H1 (cell line): ENCODE results near the gene ARMS2. TPM values are rescaled to one million over a fixed set of nuclear protein-coding genes. Genes with fewer than 3 reads are reported as not detected.

Source experiments
- CTCF ChIA-PET: fragments of 300-600 bp; sonication (Branson Sonifier 250); formaldehyde crosslinking; loops from one replicate; lab custom pipeline; 2021; ENCODE audit not compliant: partially characterized antibody; lab: Charles Lee
- POLR2A ChIA-PET: fragments of 300-600 bp; sonication (Branson Sonifier 250); formaldehyde crosslinking; loops from one replicate; lab custom pipeline; 2021; ENCODE audit warnings: inconsistent platforms; ENCODE audit not compliant: partially characterized antibody; lab: Charles Lee
- DNase-seq, 2 experiments: peaks; one replicate each; pipeline versions ENCODE4 v3.0.0 to v3.0.0-alpha.2; 2010 to 2022; ENCODE audit warnings: low spot score in 2 of 2, low read depth in 1 of 2, mixed read lengths in 1 of 2
- FAIRE-seq: peaks from 2 replicates; lab custom pipeline; 2011; peaks lifted over from hg19 to GRCh38; lab: Jason Lieb, UNC
- H2AFZ ChIP-seq: 2 replicates; pipeline ENCODE4 v1.8.1; 2012; ENCODE audit warnings: low read length, inconsistent platforms
- H2AK5ac ChIP-seq: 2 replicates; pipeline ENCODE4 v1.6.1; 2013; ENCODE audit warnings: low read depth, low read length
- H2BK120ac ChIP-seq: replicated peaks from 2 replicates; pipeline ENCODE3; 2013; ENCODE audit warnings: low read depth, low read length, inconsistent platforms
- H2BK12ac ChIP-seq: 2 replicates; pipeline ENCODE4 v1.6.1; 2013; ENCODE audit warnings: low read depth, low read length
- H2BK15ac ChIP-seq: 2 replicates; pipeline ENCODE4 v1.6.1; 2013; ENCODE audit warnings: low read length
- H2BK20ac ChIP-seq: 2 replicates; pipeline ENCODE4 v1.6.1; 2013; ENCODE audit warnings: low read length
- H2BK5ac ChIP-seq: 2 replicates; pipeline ENCODE4 v1.6.1; 2013; ENCODE audit warnings: low read depth, low read length
- H3K14ac ChIP-seq: 2 replicates; pipeline ENCODE4 v1.6.1; 2013; ENCODE audit warnings: inconsistent platforms; ENCODE audit not compliant: insufficient read length
- H3K18ac ChIP-seq: 2 replicates; pipeline ENCODE4 v1.6.1; 2013; ENCODE audit warnings: low read length; ENCODE audit errors: extremely low read depth
- H3K23ac ChIP-seq: 2 replicates; pipeline ENCODE4 v1.6.1; 2013; ENCODE audit warnings: inconsistent platforms; ENCODE audit not compliant: insufficient read length
- H3K23me2 ChIP-seq: 2 replicates; pipeline ENCODE4 v1.6.1; 2013; ENCODE audit warnings: low read depth, low read length
- H3K27ac ChIP-seq: 2 replicates; pipeline ENCODE4 v1.6.1; 2011; ENCODE audit warnings: low read depth, low read length, inconsistent platforms
- H3K27me3 ChIP-seq, 4 experiments: replicated peaks in 1 of 4; 1 replicate in 1 of 4; 2 replicates in 3 of 4; pipeline versions ENCODE4 v1.6.1 to v1.8.1; 2011 to 2013; ENCODE audit warnings: low read length in 3 of 4, mild to moderate bottlenecking in 3 of 4, inconsistent platforms in 2 of 4, mixed read lengths in 2 of 4, moderate library complexity in 1 of 4; ENCODE audit not compliant: control insufficient read depth in 3 of 4, insufficient read depth in 3 of 4; ENCODE audit errors: extremely low read depth in 1 of 4
- H3K36me3 ChIP-seq, 4 experiments: 2 replicates each; pipeline versions ENCODE4 v1.6.1 to v1.8.1; 2011 to 2013; ENCODE audit warnings: mild to moderate bottlenecking in 4 of 4, low read length in 3 of 4, moderate library complexity in 2 of 4, control low read depth in 1 of 4, inconsistent platforms in 1 of 4; ENCODE audit not compliant: insufficient read depth in 4 of 4, control insufficient read depth in 2 of 4
- H3K4ac ChIP-seq: replicated peaks from 2 replicates; pipeline ENCODE3; 2013; ENCODE audit warnings: low read length, low read depth, mixed read lengths, inconsistent platforms; ENCODE audit not compliant: insufficient read length
- H3K4me1 ChIP-seq, 4 experiments: replicated peaks in 1 of 4; 1 replicate in 1 of 4; 2 replicates in 3 of 4; pipeline versions ENCODE4 v1.6.1 to v1.8.1; 2011 to 2013; ENCODE audit warnings: low read length in 3 of 4, inconsistent platforms in 2 of 4, mixed read lengths in 1 of 4; ENCODE audit not compliant: insufficient read depth in 4 of 4, control insufficient read depth in 3 of 4
- H3K4me2 ChIP-seq, 2 experiments: 2 replicates each; pipeline versions ENCODE4 v1.6.1 to v1.8.1; 2011 to 2013; ENCODE audit warnings: low read depth in 2 of 2, low read length in 2 of 2, control low read depth in 1 of 2, inconsistent platforms in 1 of 2, mild to moderate bottlenecking in 1 of 2; ENCODE audit not compliant: insufficient read depth in 1 of 2
- H3K4me3 ChIP-seq, 4 experiments: fragments of 200-600, 300-600 bp in 1 of 4; sonication (generic), shearing (Covaris generic), sonication (Bioruptor Twin) in 1 of 4; 2 replicates each; pipeline versions ENCODE4 v1.5.1 to v1.8.1; 2011 to 2016; ENCODE audit warnings: low read length in 4 of 4, low read depth in 3 of 4, control low read depth in 2 of 4, inconsistent platforms in 2 of 4, mild to moderate bottlenecking in 2 of 4, mixed read lengths in 1 of 4, moderate library complexity in 1 of 4; ENCODE audit not compliant: insufficient read depth in 2 of 4; ENCODE audit errors: extremely low read depth in 1 of 4
- H3K56ac ChIP-seq: replicated peaks from 2 replicates; pipeline ENCODE3; 2013; ENCODE audit warnings: low read depth, mild to moderate bottlenecking, mixed read lengths, low read length, inconsistent platforms; ENCODE audit not compliant: insufficient read length
- H3K79me1 ChIP-seq: 2 replicates; pipeline ENCODE4 v1.6.1; 2013; ENCODE audit warnings: low read depth, low read length, control low read depth
- H3K79me2 ChIP-seq, 2 experiments: 2 replicates each; pipeline versions ENCODE4 v1.6.1 to v1.8.1; 2012 to 2013; ENCODE audit warnings: low read length in 2 of 2, mild to moderate bottlenecking in 2 of 2, inconsistent platforms in 1 of 2; ENCODE audit not compliant: insufficient read depth in 2 of 2, control insufficient read depth in 1 of 2
- H3K9ac ChIP-seq, 4 experiments: replicated peaks in 1 of 4; 1 replicate in 1 of 4; 2 replicates in 3 of 4; pipeline versions ENCODE4 v1.6.1 to v1.8.1; 2011 to 2013; ENCODE audit warnings: low read depth in 3 of 4, low read length in 3 of 4, control low read depth in 2 of 4, mild to moderate bottlenecking in 2 of 4, moderate library complexity in 2 of 4, inconsistent platforms in 1 of 4; ENCODE audit errors: extremely low read depth in 1 of 4
- H3K9me3 ChIP-seq, 2 experiments: 2 replicates each; pipeline versions ENCODE4 v1.6.1 to v1.8.1; 2012 to 2013; ENCODE audit warnings: mild to moderate bottlenecking in 2 of 2, moderate library complexity in 2 of 2, control low read depth in 1 of 2, inconsistent platforms in 1 of 2, low read depth in 1 of 2, low read length in 1 of 2, mixed read lengths in 1 of 2; ENCODE audit not compliant: insufficient read depth in 2 of 2
- H4K20me1 ChIP-seq, 2 experiments: replicated peaks in 1 of 2; 2 replicates each; pipeline versions ENCODE3 to v1.8.1; 2011 to 2013; ENCODE audit warnings: inconsistent platforms in 2 of 2, low read length in 2 of 2, mild to moderate bottlenecking in 1 of 2; ENCODE audit not compliant: insufficient read depth in 2 of 2, control insufficient read depth in 1 of 2
- H4K5ac ChIP-seq: 2 replicates; pipeline ENCODE4 v1.6.1; 2013; ENCODE audit warnings: low read length, low read depth, mixed read lengths, inconsistent platforms; ENCODE audit not compliant: insufficient read length
- H4K8ac ChIP-seq: 2 replicates; pipeline ENCODE4 v1.8.0; 2013; ENCODE audit warnings: mild to moderate bottlenecking, moderate library complexity, low read length, inconsistent platforms; ENCODE audit not compliant: insufficient read depth; ENCODE audit errors: extremely low read depth
- H4K91ac ChIP-seq: replicated peaks from 2 replicates; pipeline ENCODE3; 2013; ENCODE audit warnings: low read length, mixed read lengths, inconsistent platforms; ENCODE audit not compliant: insufficient read length
- CBX5 ChIP-seq: fragments of 300-800, 300-1000 bp; sonication (generic); IDR thresholded peaks from 2 replicates; pipeline ENCODE4 v1.7.1; 2016; ENCODE audit warnings: antibody characterized with exemption, low read length, low read depth
- E2F6 ChIP-seq: IDR thresholded peaks from 2 replicates; pipeline ENCODE4 v1.6.1; 2012; ENCODE audit warnings: inconsistent platforms
- GABPA ChIP-seq: IDR thresholded peaks from 2 replicates; pipeline ENCODE4 v1.6.1; 2011; ENCODE audit warnings: mild to moderate bottlenecking, low read length, moderate library complexity, borderline replicate concordance; ENCODE audit not compliant: insufficient read depth
- GTF2F1 ChIP-seq: IDR thresholded peaks from 2 replicates; pipeline ENCODE4 v1.6.1; 2012; ENCODE audit warnings: low read depth, low read length, improper control_type of control experiment, borderline replicate concordance
- KDM1A ChIP-seq: fragments of 200-600, 300-600 bp; sonication (generic); IDR thresholded peaks from 2 replicates; pipeline ENCODE4 v1.7.1; 2016; ENCODE audit warnings: mild to moderate bottlenecking, low read length, borderline replicate concordance
- POU5F1 ChIP-seq: IDR thresholded peaks from 2 replicates; pipeline ENCODE4 v1.6.1; 2011; ENCODE audit warnings: low read depth, mild to moderate bottlenecking, low read length, moderate library complexity
- RBBP5 ChIP-seq: IDR thresholded peaks from 2 replicates; pipeline ENCODE4 v1.7.1; 2012; ENCODE audit warnings: low read depth, mild to moderate bottlenecking, inconsistent platforms, low read length, moderate library complexity, borderline replicate concordance
- RFX5 ChIP-seq: IDR thresholded peaks from 2 replicates; pipeline ENCODE4 v1.6.1; 2011; ENCODE audit warnings: low read depth, low read length, improper control_type of control experiment, borderline replicate concordance
- SIN3A ChIP-seq, 2 experiments: IDR thresholded peaks in 1 of 2; conservative IDR thresholded peaks in 1 of 2; 2 replicates each; pipeline ENCODE4 v1.6.1; 2011 to 2012; ENCODE audit warnings: low read length in 2 of 2, improper control_type of control experiment in 1 of 2, low read depth in 1 of 2, mild to moderate bottlenecking in 1 of 2
- TBP ChIP-seq: IDR thresholded peaks from 2 replicates; pipeline ENCODE4 v1.6.1; 2011; ENCODE audit warnings: low read depth, low read length, improper control_type of control experiment
- WGBS, 2 experiments: shearing (Covaris generic) in 1 of 2; methylation state at CpG; one replicate each; pipeline versions ENCODE4 v1.1.6 to v1.1.7; 2013 to 2015; ENCODE audit warnings: low lambda C conversion rate in 2 of 2, mixed read lengths in 2 of 2, inconsistent platforms in 1 of 2, low coverage in 1 of 2, missing lambda C conversion rate in 1 of 2; ENCODE audit not compliant: insufficient replicate concordance in 2 of 2, insufficient coverage in 1 of 2, insufficient read length in 1 of 2; ENCODE audit errors: extremely low coverage in 1 of 2, missing lambda C conversion rate in 1 of 2; 5-methylcytosine and 5-hydroxymethylcytosine counted together
- polyA plus RNA-seq, 7 experiments: library from polyadenylated mRNA; depleted of rRNA in 3 of 7; stranded (reverse) in 5 of 7; unstranded in 2 of 7; fragments of >200 nt in 5 of 7; fragments of 200-250 nt in 2 of 7; gene quantifications; 1 replicate in 5 of 7; 2 replicates in 1 of 7; 4 replicates in 1 of 7; pipeline versions ENCODE4 v1.2.1 to v1.2.3, GENCODE V29; 2011 to 2013; ENCODE audit warnings: missing spikeins in 2 of 7, mixed read lengths in 2 of 7
- total RNA-seq: library from RNA; stranded (reverse); fragmentation: NEBNext Ultra II Directional; extraction: Animal tissue kit (Norgen Biotek cat#: 25700); gene quantifications from 2 replicates; pipeline ENCODE4 v1.2.1, GENCODE V29; 2021
- TF ChIP-seq, protein P1 (sequence below): IDR thresholded peaks from 2 replicates; pipeline ENCODE4 v1.6.1; 2011; ENCODE audit warnings: low read length, improper control_type of control experiment

ARMS2 gene
- total and polyA plus RNA-seq, 2 of the 8 experiments (the other 6 are each of a cell fraction or from before 2014, with no cell fraction given): not detected

DNA sequence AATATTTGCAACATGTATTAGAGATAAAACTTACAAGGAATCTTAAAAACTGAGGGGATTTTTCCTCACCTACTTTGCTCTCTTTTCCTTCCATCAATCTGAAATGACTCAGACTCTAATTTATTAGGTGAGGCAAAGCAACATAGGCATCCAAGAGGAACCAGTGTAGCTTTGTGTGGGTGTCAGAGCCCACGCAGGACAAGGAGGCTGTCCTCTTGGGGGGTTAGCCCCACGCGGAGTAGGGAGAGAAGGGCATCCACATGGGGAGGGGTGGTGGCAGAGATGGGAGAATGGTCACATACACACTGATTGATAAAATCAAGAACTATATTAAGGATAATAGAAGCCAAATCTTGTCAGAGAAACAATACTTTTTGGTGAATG, 33.8 kb upstream of the ARMS2 start:
- FAIRE-seq: no peak
- no peak overlapping the region for H4K91ac ChIP-seq
- H3K79me2 ChIP-seq: no peaks in the 10 kb centered on the region
- no peak for DNase-seq
- H3K4me2 ChIP-seq: no peak overlapping the region
- H2BK5ac ChIP-seq: no peak overlapping the region
- H4K5ac ChIP-seq: no peak overlapping the region
- no peak overlapping the region for H2BK20ac ChIP-seq
- no peak overlapping the region for H3K23ac ChIP-seq
- H3K9ac ChIP-seq: no peak overlapping the region
- H4K20me1 ChIP-seq: no peaks in the 10 kb centered on the region
- no peak overlapping the region for H4K8ac ChIP-seq
- H2AK5ac ChIP-seq: no peak overlapping the region
- no peak overlapping the region for H3K18ac ChIP-seq
- H3K36me3 ChIP-seq: peaks cover 0 to 33% (median 4%) of the 10 kb centered on the region in 4 experiments; a peak in 5 of 8 replicates
- no peak overlapping the region for H2AFZ ChIP-seq
- H3K14ac ChIP-seq: no peak overlapping the region
- no peak overlapping the region for H3K27ac ChIP-seq
- H3K79me1 ChIP-seq: no peaks in the 10 kb centered on the region; the same call in 1 of the 2 replicates
- CTCF ChIA-PET: interaction anchor here (1.5 kb wide), 1 partner anchor 92 kb away, joined by 3 read pairs; no protein-coding TSS in a partner anchor
- 0 out of 7 replicates have a peak, but pooled peaks cover 0 to 3% (median 0%) of the 10 kb centered on the region in 4 experiments for H3K4me1 ChIP-seq
- H2BK12ac ChIP-seq: no peak overlapping the region
- no peaks in the 10 kb centered on the region for H3K23me2 ChIP-seq
- H3K4me3 ChIP-seq: no peak overlapping the region
- H2BK15ac ChIP-seq: no peak overlapping the region
- H3K9me3 ChIP-seq: no peaks in the 10 kb centered on the region
- 92% methylated on average over 3 of the region's 3 CpGs; no CpG with 5 or more reads in 1 of the 2 experiments for WGBS, 2 experiments
- no peak overlapping the region for H3K56ac ChIP-seq
- H2BK120ac ChIP-seq: no peak overlapping the region
- POLR2A ChIA-PET: no interaction called here
- no peaks in the 10 kb centered on the region for H3K27me3 ChIP-seq
- no peak overlapping the region for H3K4ac ChIP-seq
- TF ChIP-seq GABPA (no peak), RBBP5 (no peak), RFX5 (no peak), SIN3A (conservative IDR thresholded peaks at IDR 0.05 in 1 of 2, IDR thresholded peaks at IDR 0.05 in 1 of 2; ENCODE audit: low read depth in 1 of 2, low read length in 2 of 2) (no peak), CBX5 (no peak), POU5F1 (no peak), E2F6 (no peak), KDM1A (no peak), GTF2F1 (no peak), TBP (no peak)
- TF ChIP-seq, protein P1, sequence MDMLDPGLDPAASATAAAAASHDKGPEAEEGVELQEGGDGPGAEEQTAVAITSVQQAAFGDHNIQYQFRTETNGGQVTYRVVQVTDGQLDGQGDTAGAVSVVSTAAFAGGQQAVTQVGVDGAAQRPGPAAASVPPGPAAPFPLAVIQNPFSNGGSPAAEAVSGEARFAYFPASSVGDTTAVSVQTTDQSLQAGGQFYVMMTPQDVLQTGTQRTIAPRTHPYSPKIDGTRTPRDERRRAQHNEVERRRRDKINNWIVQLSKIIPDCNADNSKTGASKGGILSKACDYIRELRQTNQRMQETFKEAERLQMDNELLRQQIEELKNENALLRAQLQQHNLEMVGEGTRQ: no peak
